Measurements from ENCODE around the gene STK32C. TPM values are rescaled to one million over a fixed set of nuclear protein-coding genes. Genes with fewer than 3 reads are reported as not detected.

STK32C gene
- polyA plus RNA-seq, 1 donor from 2014 or later: 23.2 TPM

DNA sequence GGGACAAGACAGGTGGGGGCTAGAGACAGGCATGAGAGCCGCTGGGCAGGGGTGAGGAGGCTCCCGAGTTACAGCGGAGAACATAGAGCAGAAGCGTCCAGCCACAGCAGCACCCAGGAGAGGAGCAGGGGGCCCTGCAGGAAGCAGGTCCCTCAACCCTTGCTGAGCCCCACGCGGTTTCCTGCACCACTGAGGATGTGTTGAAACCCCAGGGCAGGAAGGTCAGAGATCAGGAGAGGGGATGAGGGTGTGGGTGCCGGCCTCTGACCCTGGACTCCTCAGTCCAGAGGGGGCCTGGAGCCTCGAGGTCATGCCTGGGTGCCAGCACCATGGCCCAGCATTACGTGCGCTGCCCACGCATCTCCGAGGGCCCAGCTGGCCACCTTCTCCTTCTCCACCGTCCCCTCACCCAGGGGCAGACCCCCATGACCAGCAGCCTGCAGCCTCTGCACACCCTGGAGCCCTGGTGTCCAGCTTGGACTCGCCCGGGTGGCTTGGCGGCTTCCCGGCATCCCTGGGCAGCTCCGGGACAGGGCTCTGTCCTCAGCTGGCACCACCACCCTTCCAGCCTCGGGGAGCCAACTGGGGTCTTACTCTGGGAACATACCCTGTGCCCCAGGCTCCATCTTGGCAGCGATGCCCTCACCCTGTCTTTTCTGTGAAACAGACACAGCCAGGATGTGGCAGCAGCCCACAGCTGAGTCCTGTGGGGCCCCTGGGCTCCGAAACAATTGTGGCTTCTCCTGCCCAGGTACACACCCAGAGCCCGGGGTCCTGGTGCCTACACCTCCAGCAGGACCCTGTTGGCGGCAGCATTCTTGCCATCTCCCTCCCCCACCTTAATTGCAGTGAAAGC is 52.0 kb downstream of the STK32C start:
- H4K20me1 ChIP-seq (ENCODE audit: insufficient read depth): no peaks in the 10 kb centered on the region
- no peak overlapping the region for H3K27ac ChIP-seq (ENCODE audit: low read length)
- H3K27me3 ChIP-seq (ENCODE audit: insufficient read depth, low read depth, low read length): no peaks in the 10 kb centered on the region
- TF ChIP-seq SMC3 (conservative IDR thresholded peaks at IDR 0.05; ENCODE audit: poor library complexity): no peak
- TF ChIP-seq POLR2AphosphoS5 (IDR thresholded peaks at IDR 0.05): no peak
- TF ChIP-seq, protein P1, sequence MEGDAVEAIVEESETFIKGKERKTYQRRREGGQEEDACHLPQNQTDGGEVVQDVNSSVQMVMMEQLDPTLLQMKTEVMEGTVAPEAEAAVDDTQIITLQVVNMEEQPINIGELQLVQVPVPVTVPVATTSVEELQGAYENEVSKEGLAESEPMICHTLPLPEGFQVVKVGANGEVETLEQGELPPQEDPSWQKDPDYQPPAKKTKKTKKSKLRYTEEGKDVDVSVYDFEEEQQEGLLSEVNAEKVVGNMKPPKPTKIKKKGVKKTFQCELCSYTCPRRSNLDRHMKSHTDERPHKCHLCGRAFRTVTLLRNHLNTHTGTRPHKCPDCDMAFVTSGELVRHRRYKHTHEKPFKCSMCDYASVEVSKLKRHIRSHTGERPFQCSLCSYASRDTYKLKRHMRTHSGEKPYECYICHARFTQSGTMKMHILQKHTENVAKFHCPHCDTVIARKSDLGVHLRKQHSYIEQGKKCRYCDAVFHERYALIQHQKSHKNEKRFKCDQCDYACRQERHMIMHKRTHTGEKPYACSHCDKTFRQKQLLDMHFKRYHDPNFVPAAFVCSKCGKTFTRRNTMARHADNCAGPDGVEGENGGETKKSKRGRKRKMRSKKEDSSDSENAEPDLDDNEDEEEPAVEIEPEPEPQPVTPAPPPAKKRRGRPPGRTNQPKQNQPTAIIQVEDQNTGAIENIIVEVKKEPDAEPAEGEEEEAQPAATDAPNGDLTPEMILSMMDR (IDR thresholded peaks at IDR 0.05; ENCODE audit: poor library complexity, severe bottlenecking): no peak
- TF ChIP-seq, protein P2, sequence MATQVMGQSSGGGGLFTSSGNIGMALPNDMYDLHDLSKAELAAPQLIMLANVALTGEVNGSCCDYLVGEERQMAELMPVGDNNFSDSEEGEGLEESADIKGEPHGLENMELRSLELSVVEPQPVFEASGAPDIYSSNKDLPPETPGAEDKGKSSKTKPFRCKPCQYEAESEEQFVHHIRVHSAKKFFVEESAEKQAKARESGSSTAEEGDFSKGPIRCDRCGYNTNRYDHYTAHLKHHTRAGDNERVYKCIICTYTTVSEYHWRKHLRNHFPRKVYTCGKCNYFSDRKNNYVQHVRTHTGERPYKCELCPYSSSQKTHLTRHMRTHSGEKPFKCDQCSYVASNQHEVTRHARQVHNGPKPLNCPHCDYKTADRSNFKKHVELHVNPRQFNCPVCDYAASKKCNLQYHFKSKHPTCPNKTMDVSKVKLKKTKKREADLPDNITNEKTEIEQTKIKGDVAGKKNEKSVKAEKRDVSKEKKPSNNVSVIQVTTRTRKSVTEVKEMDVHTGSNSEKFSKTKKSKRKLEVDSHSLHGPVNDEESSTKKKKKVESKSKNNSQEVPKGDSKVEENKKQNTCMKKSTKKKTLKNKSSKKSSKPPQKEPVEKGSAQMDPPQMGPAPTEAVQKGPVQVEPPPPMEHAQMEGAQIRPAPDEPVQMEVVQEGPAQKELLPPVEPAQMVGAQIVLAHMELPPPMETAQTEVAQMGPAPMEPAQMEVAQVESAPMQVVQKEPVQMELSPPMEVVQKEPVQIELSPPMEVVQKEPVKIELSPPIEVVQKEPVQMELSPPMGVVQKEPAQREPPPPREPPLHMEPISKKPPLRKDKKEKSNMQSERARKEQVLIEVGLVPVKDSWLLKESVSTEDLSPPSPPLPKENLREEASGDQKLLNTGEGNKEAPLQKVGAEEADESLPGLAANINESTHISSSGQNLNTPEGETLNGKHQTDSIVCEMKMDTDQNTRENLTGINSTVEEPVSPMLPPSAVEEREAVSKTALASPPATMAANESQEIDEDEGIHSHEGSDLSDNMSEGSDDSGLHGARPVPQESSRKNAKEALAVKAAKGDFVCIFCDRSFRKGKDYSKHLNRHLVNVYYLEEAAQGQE (IDR thresholded peaks at IDR 0.05; ENCODE audit: borderline replicate concordance): no peak
- no peak for TF ChIP-seq EP300 (conservative IDR thresholded peaks at IDR 0.05; ENCODE audit: poor library complexity, severe bottlenecking)
- no peak for TF ChIP-seq TAF1 (IDR thresholded peaks at IDR 0.05; ENCODE audit: low read depth)
- H3K4me3 ChIP-seq (ENCODE audit: low read length): no peak overlapping the region
- no peaks in the 10 kb centered on the region for H3K9me2 ChIP-seq (ENCODE audit: insufficient read depth, low read length)
- no peak overlapping the region for H3K4me2 ChIP-seq (ENCODE audit: low read length)
- no peaks in the 10 kb centered on the region for H3F3A ChIP-seq (ENCODE audit: insufficient read depth, low read length, poor library complexity, severe bottlenecking)
- no peaks in the 10 kb centered on the region for H3K9me3 ChIP-seq (ENCODE audit: low read length)
- H3K79me2 ChIP-seq (replicated peaks; ENCODE audit: insufficient read depth, low read length): no peaks in the 10 kb centered on the region
- H3K36me3 ChIP-seq (ENCODE audit: insufficient read depth, low read length): no peaks in the 10 kb centered on the region
- H3K9ac ChIP-seq (ENCODE audit: low read length): no peak overlapping the region
- no peak overlapping the region for H2AFZ ChIP-seq (ENCODE audit: low read depth, low read length)

DNA sequence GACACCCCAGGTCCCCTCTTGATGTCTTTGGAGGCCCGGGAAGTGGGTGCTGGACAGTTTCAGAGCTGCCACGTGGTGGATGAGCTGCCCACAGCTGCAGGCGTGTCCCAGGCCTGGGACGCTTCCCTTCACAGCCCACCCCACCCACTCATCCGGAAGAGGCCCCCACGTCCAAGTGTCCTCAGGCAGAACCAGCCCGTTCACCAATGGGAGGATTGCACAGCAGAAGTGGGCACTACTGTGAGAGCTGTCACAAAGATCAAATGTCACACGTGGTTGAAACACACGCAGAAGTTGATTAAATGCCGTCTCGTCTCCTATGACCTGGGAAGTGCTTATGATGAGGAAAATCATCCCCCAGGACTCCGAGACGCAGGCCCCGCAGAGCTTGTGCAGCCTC is 52.9 kb downstream of the STK32C start:
- no peaks in the 10 kb centered on the region for H3K27me3 ChIP-seq (ENCODE audit: insufficient read depth, low read depth, low read length)
- no peaks in the 10 kb centered on the region for H4K20me1 ChIP-seq (ENCODE audit: insufficient read depth)
- no peak overlapping the region for H2AFZ ChIP-seq (ENCODE audit: low read depth, low read length)
- no peaks in the 10 kb centered on the region for H3K36me3 ChIP-seq (ENCODE audit: insufficient read depth, low read length)
- H3K27ac ChIP-seq (ENCODE audit: low read length): no peak overlapping the region
- H3K9me2 ChIP-seq (ENCODE audit: insufficient read depth, low read length): no peaks in the 10 kb centered on the region
- no peak overlapping the region for H3K4me2 ChIP-seq (ENCODE audit: low read length)
- no peaks in the 10 kb centered on the region for H3K9me3 ChIP-seq (ENCODE audit: low read length)
- no peaks in the 10 kb centered on the region for H3K79me2 ChIP-seq (replicated peaks; ENCODE audit: insufficient read depth, low read length)
- H3K4me3 ChIP-seq (ENCODE audit: low read length): no peak overlapping the region
- no peaks in the 10 kb centered on the region for H3F3A ChIP-seq (ENCODE audit: insufficient read depth, low read length, poor library complexity, severe bottlenecking)
- no peak overlapping the region for H3K9ac ChIP-seq (ENCODE audit: low read length)
- TF ChIP-seq EP300 (conservative IDR thresholded peaks at IDR 0.05; ENCODE audit: poor library complexity, severe bottlenecking) (no peak), SMC3 (conservative IDR thresholded peaks at IDR 0.05; ENCODE audit: poor library complexity) (no peak), TAF1 (IDR thresholded peaks at IDR 0.05; ENCODE audit: low read depth) (no peak), EZH2 (IDR thresholded peaks at IDR 0.05; ENCODE audit: borderline replicate concordance, insufficient read depth, low read length, poor library complexity, severe bottlenecking) (no peak), RAD21 (conservative IDR thresholded peaks at IDR 0.05) (no peak), POLR2AphosphoS5 (IDR thresholded peaks at IDR 0.05) (no peak), MXI1 (conservative IDR thresholded peaks at IDR 0.05; ENCODE audit: poor library complexity, severe bottlenecking) (no peak)
- TF ChIP-seq, protein P1 (IDR thresholded peaks at IDR 0.05; ENCODE audit: poor library complexity, severe bottlenecking): no peak
- TF ChIP-seq, protein P2 (IDR thresholded peaks at IDR 0.05; ENCODE audit: borderline replicate concordance): no peak

Data from neural cell (in vitro differentiated cells).